GM21619 (cell line): ENCODE measurements around the gene HSD17B14.
"Not testable (repeated sequence)": the region's sequence is repeated elsewhere in the genome, so short reads cannot be mapped to it uniquely, and the experiment has no call there.

Experiments
- ATAC-seq: cut with Tn5 transposase; IDR thresholded peaks from one replicate; pipeline ENCODE4 v1.9.1; 2021; ENCODE audit not compliant: unreplicated experiment

HSD17B14 gene

GRCh38 chr19:48867746-48868113, 31.4 kb upstream of the HSD17B14 start:
- ATAC-seq = no peak

DNA sequence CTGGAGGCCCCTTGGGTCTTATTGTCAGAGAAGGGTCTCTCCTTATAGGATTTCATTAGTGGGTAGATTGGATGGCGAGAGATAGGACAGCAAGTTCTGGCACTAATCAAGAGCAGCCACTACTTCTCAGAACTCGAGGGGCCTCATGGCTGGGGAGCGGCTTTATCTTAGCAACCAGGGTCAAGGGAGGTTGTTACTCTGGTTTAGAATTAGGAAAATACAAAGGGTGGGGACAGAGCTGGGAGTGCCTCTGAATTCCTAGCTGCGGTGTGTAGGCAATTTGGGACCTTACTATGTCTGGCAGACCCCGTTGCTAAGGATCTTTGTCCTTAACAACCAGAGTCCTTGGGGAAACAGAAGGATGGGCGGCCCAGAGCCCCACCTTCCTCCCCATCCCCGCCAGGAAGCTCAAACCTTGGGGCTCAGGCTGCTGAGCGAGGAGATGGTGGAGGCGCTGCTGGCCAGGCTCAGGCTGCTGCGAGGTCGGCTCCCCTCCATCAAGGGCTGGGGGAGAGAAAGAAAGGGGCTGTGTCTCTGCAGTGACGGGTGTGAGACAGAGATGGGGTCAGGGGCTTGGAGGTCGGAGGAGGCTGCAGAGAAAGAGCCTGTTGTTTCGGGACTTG, 30.9 kb upstream of the HSD17B14 start:
- ATAC-seq = no peak

DNA sequence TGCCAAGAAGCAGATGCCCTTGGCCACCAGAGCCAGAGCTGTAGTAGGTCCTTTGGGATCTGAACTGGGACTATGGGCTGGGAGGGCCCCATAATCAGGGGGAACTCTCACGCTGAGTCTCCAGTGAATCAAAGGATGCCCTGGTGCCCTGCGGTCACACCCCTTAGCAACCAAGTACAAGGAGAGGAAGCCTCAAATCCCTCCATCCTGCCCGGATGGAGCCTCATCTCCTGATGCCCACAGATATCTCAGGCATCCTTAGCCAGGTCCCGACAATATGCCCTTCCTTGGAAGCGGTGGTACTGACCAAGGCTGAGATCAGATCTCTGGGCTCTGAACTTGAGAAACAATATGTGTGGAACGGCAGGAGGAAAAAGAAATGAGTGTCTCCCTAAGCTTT, 30.4 kb upstream of the HSD17B14 start:
- ATAC-seq = no peak

GRCh38 chr19:48862827-48863226, 26.5 kb upstream of the HSD17B14 start:
- no peak for ATAC-seq

GRCh38 chr19:48861313-48861712, 25.0 kb upstream of the HSD17B14 start:
- no peak for ATAC-seq

- peak; percentile 66 for ATAC-seq
Measured at GRCh38 chr19:48859711-48860572, 23.7 kb upstream of the HSD17B14 start.

GRCh38 chr19:48858984-48859710, 22.9 kb upstream of the HSD17B14 start:
- no peak for ATAC-seq

DNA sequence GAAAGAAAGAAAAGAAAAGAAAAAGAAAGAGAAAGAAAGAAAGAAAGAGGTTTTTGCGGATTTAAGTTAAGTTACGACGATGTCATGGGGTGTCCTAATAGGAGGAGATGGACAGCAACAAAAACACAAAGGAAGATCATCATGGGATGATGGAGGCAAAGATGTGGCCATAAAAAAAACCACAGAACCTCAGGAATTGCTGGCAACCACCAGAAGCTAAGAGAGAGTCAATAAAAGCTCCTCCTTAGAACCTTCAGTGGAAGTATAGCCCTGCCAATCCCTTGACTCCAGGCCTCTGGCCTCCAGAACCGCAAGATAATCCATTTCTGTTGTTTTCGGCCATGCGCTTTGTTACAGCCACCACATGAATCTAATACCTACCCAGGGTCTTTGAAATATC, 20.6 kb upstream of the HSD17B14 start:
- ATAC-seq = no peak

DNA sequence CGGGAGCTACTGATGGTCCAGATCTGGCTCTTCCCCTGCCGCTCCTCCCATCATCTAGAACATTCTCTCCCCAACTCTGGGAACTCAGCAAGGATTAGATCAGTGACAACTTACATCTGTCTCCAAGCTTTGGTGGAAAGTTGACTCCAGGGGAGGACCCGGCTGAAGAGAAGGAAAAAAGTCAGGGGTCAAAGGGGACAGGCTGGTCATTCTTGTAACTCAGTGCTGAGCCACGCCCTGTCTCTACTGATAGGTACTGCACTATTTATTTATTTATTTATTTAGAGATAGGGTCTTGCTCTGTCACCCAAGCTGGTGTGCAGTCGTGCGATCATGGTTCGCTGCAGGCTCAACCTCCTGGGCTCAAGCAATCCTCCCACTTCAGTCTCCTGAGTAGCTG, 17.8 kb upstream of the HSD17B14 start:
- ATAC-seq = no peak

GRCh38 chr19:48853483-48853882, 17.2 kb upstream of the HSD17B14 start:
- no peak for ATAC-seq

DNA sequence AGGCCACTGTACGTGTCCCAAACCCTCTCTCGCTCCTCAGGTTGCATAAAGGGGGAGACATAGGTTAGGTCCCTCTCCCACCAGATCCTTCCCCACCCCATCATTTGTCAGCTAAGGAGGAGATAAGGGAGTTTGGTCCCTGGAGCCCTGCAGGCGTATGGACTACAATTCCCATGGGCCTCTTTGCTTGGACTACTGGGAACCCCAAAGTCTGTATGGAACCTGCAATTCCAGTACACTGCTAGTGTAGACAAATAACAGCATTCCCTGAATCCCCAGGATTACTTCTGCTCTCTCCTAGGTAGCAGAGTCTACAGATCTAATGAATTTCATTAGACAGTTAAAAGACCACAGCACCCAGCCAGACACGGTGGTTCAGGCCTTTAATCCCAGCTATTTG, 16.0 kb upstream of the HSD17B14 start:
- ATAC-seq = no peak

DNA sequence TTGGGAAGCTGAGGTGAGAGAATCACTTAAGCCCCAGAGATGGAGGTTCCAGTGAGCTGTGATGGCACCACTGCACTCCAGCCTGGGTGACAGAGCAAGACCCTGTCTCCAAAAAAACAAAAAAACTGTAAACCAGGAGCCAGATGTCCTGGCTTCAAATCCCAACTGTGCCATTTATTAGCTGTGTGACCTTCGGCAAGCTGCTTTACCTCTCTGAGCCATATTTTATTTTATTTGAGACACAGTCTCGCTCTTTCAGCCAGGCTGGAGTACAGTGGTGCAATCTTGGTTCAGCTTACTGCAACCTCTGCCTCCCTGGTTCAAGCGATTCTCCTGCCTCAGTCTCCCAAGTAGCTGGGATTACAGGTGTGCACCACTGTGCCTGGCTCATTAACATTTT, 10.4 kb upstream of the HSD17B14 start:
- ATAC-seq = not testable (repeated sequence)

DNA sequence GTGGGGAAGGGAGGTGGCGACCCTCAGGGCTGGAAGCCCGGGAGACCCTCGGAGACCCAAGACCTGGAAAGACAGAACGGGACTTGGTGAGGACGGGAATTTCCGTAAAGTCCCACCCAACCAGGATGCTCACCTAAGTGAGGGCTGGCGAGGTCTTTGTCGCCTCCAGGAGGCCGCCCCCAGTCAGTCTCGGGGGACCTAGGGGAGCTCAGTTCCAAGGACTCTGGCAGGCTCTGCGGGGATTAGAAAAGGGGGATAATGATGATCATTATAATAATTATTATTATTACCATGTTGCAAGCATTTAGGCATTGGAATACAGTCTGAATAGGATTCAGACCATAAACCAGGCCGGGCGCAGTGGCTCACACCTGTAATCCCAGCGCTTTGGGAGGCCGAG, 9.1 kb upstream of the HSD17B14 start:
- ATAC-seq = no peak

- no peak for ATAC-seq
Measured at GRCh38 chr19:48844472-48844871, 8.2 kb upstream of the HSD17B14 start.

DNA sequence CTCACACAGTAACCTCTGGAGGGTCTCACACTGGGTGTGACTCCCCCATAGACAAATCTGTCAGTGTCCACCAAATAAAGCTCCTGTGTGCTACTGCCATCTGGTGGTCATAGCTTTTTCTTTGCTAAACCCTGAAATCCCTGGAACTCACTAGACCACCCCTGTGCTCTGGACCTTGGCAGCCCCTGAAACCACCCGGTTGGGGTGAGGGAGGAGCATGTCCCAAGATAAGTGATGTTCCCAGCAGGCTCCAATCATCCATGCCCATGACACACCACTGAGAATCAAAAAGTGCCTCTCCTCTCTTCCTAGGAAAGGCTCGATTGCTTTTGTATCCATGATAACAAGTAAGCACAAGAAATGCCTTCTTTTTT, 6.5 kb upstream of the HSD17B14 start:
- no peak for ATAC-seq

DNA sequence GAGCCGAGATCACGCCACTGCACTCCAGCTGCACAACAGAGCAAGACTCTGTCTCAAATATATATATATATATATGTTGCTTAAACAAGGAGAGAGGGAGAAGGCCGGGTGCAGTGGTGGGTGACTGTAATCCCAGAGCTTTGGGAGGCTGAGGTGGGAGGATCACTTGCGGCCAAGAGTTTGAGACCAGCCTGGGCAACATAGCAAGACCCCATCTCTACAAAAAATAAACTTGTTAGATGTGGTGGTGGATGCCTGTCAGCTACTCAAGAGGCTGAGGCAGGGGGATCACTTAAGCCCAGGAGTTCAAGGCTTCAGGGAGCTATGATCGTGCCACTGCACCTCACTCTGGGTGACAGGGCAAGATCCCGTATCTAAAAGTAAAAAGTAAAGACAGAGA, 5.3 kb upstream of the HSD17B14 start:
- no peak for ATAC-seq

- no peak for ATAC-seq
Measured at GRCh38 chr19:48841047-48841446, 4.8 kb upstream of the HSD17B14 start.

- ATAC-seq = no peak
Measured at GRCh38 chr19:48837687-48838086, 1.4 kb upstream of the HSD17B14 start.

- peak; percentile 59 for ATAC-seq
Measured at GRCh38 chr19:48837051-48837524, 797 bp upstream of the HSD17B14 start.

DNA sequence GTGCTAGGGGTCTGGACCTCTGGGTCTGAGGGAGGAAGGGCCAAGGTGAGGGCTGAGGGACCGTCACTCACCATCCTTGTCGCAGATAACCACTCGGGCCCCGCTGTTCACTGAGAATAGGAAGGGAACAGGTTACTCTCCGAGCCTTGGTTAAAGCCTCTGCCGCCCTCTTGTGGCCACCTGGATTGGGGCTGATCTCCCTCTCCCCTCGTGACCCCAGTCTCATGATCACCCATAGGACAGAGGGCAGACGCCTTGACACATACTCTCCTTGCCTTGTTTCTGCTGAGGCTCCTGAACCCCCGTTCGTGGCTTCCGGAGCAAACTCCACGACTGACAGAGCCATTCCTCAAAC, 580 bp downstream of the HSD17B14 start:
- ATAC-seq = peak; percentile 74

DNA sequence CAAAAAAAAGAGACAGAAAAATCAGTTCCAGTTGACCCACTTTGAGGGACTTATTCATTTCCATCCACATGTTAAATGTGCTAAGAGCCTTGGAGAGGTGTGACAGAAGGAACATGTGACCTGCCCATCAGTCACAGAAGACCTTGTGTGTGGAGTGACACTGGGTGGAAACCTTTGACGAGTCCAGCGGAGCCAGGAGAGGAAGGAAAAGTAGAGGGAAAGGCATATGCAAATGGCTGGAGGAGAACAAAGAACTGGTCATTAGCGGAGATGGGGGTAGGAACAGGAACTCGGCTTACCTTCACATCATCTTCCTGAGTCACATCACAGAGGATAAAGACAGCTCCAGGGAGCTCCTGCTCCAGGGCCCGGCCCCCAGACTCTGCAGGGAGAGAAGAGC, 2.3 kb downstream of the HSD17B14 start:
- ATAC-seq = no peak

- no peak for ATAC-seq
Measured at GRCh38 chr19:48833049-48833448, 3.2 kb downstream of the HSD17B14 start.
